ENCODE measurements around the gene ABCC1. TPM values are rescaled to one million over a fixed set of nuclear protein-coding genes. Genes with fewer than 3 reads are reported as not detected.

Gene ABCC1
- total and polyA plus RNA-seq, 2 of the 8 experiments (the other 6 are each of a cell fraction or from before 2014, with no cell fraction given), result 42.6 to 66.8 TPM

- no peak for TF ChIP-seq TEAD4 (IDR thresholded peaks at IDR 0.05; ENCODE audit: low read depth, low read length)
- no peak for TF ChIP-seq KDM5A (IDR thresholded peaks at IDR 0.05; ENCODE audit: low read length)
- TF ChIP-seq SP4 (IDR thresholded peaks at IDR 0.05; ENCODE audit: low read length), result no peak
- TF ChIP-seq E2F6 (IDR thresholded peaks at IDR 0.05), result no peak
- no peak for TF ChIP-seq HDAC2 (IDR thresholded peaks at IDR 0.05; ENCODE audit: borderline replicate concordance in 1 of 2, low read depth in 2 of 2, low read length in 2 of 2)
- no peak for TF ChIP-seq GABPA (IDR thresholded peaks at IDR 0.05; ENCODE audit: borderline replicate concordance, insufficient read depth, low read length)
Observed at GRCh38 chr16:15975172-15975571, 25.8 kb downstream of the ABCC1 start (continued).
